GM12878 (cell line): ENCODE measurements around the gene P3H1. TPM values are rescaled to one million over a fixed set of nuclear protein-coding genes. Genes with fewer than 3 reads are reported as not detected.

Experiments
- ATAC-seq: fragments of 200-7000 bp; cut with Tn5 transposase; 3 replicates; pipeline ENCODE4 v1.9.1; 2020; ENCODE audit warnings: mild to moderate bottlenecking, moderate library complexity
- BruUV-seq: library from RNA; stranded (reverse); fragments of 400-500 nt; replicated peaks from 2 replicates; lab custom pipeline; 2021; lab: Mats Ljungman, UMichigan
- CTCF ChIA-PET: fragments of 300-600 bp; sonication (Branson Sonifier 250); formaldehyde crosslinking; extraction: SDS; loops from one replicate; lab custom pipeline; 2021; ENCODE audit warnings: inconsistent platforms; lab: Yijun Ruan, JAX
- POLR2A ChIA-PET: fragments of 350-600 bp; formaldehyde crosslinking; extraction: SDS; loops from one replicate; lab custom pipeline; 2021; ENCODE audit warnings: inconsistent platforms; lab: Charles Lee
- RAD21 ChIA-PET: fragments of 300-600 bp; sonication (Branson Sonifier 250); formaldehyde crosslinking; loops from one replicate; lab custom pipeline; 2023; ENCODE audit warnings: antibody characterized with exemption; ENCODE audit not compliant: unreplicated experiment; lab: Charles Lee
- SMC1A ChIA-PET: fragments of 300-600 bp; sonication (Branson Sonifier 250); formaldehyde crosslinking; loops from one replicate; lab custom pipeline; 2023; ENCODE audit not compliant: unreplicated experiment, uncharacterized antibody; lab: Charles Lee
- DNase-seq: peaks from one replicate; pipeline ENCODE4 v3.0.0-alpha.2; 2011; ENCODE audit warnings: low read depth, low spot score
- FAIRE-seq: peaks from 3 replicates; lab custom pipeline; 2011; peaks lifted over from hg19 to GRCh38; lab: Jason Lieb, UNC
- H2AFZ ChIP-seq: 2 replicates; pipeline ENCODE4 v1.6.0; 2011; ENCODE audit warnings: low read depth, low read length, control low read depth; ENCODE audit not compliant: control insufficient read depth
- H3K27ac ChIP-seq: 2 replicates; pipeline ENCODE4 v1.5.1; 2011; ENCODE audit warnings: control low read depth; ENCODE audit not compliant: control insufficient read depth, insufficient read depth
- H3K27me3 ChIP-seq, 2 experiments: replicated peaks in 1 of 2; 2 replicates each; pipeline versions ENCODE4 v1.6.0 to v1.6.1; 2011; ENCODE audit warnings: low read length in 1 of 2; ENCODE audit not compliant: control insufficient read depth in 2 of 2, insufficient read depth in 2 of 2
- H3K36me3 ChIP-seq, 2 experiments: 2 replicates each; pipeline ENCODE4 v1.5.1; 2011; ENCODE audit warnings: low read length in 1 of 2; ENCODE audit not compliant: control insufficient read depth in 2 of 2, insufficient read depth in 2 of 2
- H3K4me1 ChIP-seq: 2 replicates; pipeline ENCODE4 v1.6.1; 2011; ENCODE audit warnings: mild to moderate bottlenecking, low read length, moderate library complexity, mixed read lengths; ENCODE audit not compliant: control insufficient read depth, insufficient read depth
- H3K4me2 ChIP-seq: 2 replicates; pipeline ENCODE4 v1.6.0; 2011; ENCODE audit warnings: control low read depth; ENCODE audit not compliant: control insufficient read depth, insufficient read depth
- H3K4me3 ChIP-seq: fragments of 200-600 bp; sonication (generic); 2 replicates; pipeline ENCODE4 v1.5.1; 2016
- H3K79me2 ChIP-seq: 2 replicates; pipeline ENCODE4 v1.6.0; 2011; ENCODE audit warnings: low read length; ENCODE audit not compliant: control insufficient read depth, insufficient read depth
- H3K9ac ChIP-seq: 2 replicates; pipeline ENCODE4 v1.8.0; 2011; ENCODE audit warnings: low read length, control low read depth, mixed read lengths; ENCODE audit not compliant: control insufficient read depth, insufficient read depth
- H3K9me3 ChIP-seq: replicated peaks from 3 replicates; pipeline ENCODE4 v1.5.1; 2011; ENCODE audit warnings: mild to moderate bottlenecking, low read length; ENCODE audit not compliant: control insufficient read depth, insufficient read depth
- H4K20me1 ChIP-seq: 2 replicates; pipeline ENCODE4 v1.6.0; 2011; ENCODE audit not compliant: control insufficient read depth, insufficient read depth
- CBX5 ChIP-seq: sonication (generic); IDR thresholded peaks from 2 replicates; pipeline ENCODE4 v1.6.1; 2016; ENCODE audit warnings: low read depth, moderate library complexity, mild to moderate bottlenecking, inconsistent platforms
- CREB1 ChIP-seq: IDR thresholded peaks from 2 replicates; pipeline ENCODE4 v1.6.1; 2012; ENCODE audit warnings: low read depth, mild to moderate bottlenecking, inconsistent platforms
- JUND ChIP-seq: IDR thresholded peaks from 2 replicates; pipeline ENCODE4 v1.6.1; 2012; ENCODE audit warnings: low read depth, mild to moderate bottlenecking, low read length, improper control_type of control experiment, moderate library complexity
- SMC3 ChIP-seq: IDR thresholded peaks from 2 replicates; pipeline ENCODE4 v1.6.1; 2011; ENCODE audit warnings: low read length, improper control_type of control experiment, borderline replicate concordance
- SP1 ChIP-seq: IDR thresholded peaks from one replicate; pipeline ENCODE4 v1.6.1; 2011; ENCODE audit warnings: low read depth, low read length
- WRNIP1 ChIP-seq: IDR thresholded peaks from 2 replicates; pipeline ENCODE4 v1.6.1; 2011; ENCODE audit warnings: low read depth, low read length, improper control_type of control experiment, borderline replicate concordance
- WGBS: methylation state at CpG from one replicate; pipeline ENCODE4 v1.1.6; 2016; ENCODE audit warnings: low lambda C conversion rate; ENCODE audit not compliant: insufficient replicate concordance, insufficient coverage; ENCODE audit errors: missing lambda C conversion rate; 5-methylcytosine and 5-hydroxymethylcytosine counted together
- in situ Hi-C: fragments of 300-500 bp; cut with MboI; formaldehyde crosslinking; loops from 9 replicates; pipeline ENCODE4 v1.14.3; 2018; ENCODE audit warnings: mixed read lengths
- intact Hi-C: fragments of 100-400 bp; cut with micrococcal nuclease; formaldehyde crosslinking; loops from one replicate; pipeline ENCODE4 v1.14.2; 2022; ENCODE audit not compliant: unreplicated experiment
- polyA plus RNA-seq, 11 experiments: library from polyadenylated mRNA; depleted of rRNA in 4 of 11; unstranded in 6 of 11; stranded (reverse) in 5 of 11; fragments of >200 nt; fragmentation: Nextera tagmentation in 4 of 11; fragmentation: Illumina TruSeq in 1 of 11; extraction: Ambion mirVana in 4 of 11; extraction: Trizol in 1 of 11; gene quantifications; 1 replicate in 1 of 11; 2 replicates in 10 of 11; pipeline versions ENCODE4 v1.2.1 to v1.2.3, GENCODE V29; 2011 to 2016; ENCODE audit warnings: inconsistent platforms in 2 of 11, missing spikeins in 2 of 11, low read depth in 1 of 11
- total RNA-seq, 4 experiments: library from RNA; depleted of rRNA in 3 of 4; stranded (reverse); fragments of >200 nt in 3 of 4; fragmentation: Illumina TruSeq in 1 of 4; extraction: Trizol in 1 of 4; gene quantifications; 2 replicates each; pipeline versions ENCODE4 v1.2.1 to v1.2.3, GENCODE V29; 2013 to 2021

P3H1 gene
- total and polyA plus RNA-seq, 10 of the 15 experiments (the other 5 are each of a cell fraction or from before 2014, with no cell fraction given) = 0.72 to 42.4 (median 26.0) TPM

DNA sequence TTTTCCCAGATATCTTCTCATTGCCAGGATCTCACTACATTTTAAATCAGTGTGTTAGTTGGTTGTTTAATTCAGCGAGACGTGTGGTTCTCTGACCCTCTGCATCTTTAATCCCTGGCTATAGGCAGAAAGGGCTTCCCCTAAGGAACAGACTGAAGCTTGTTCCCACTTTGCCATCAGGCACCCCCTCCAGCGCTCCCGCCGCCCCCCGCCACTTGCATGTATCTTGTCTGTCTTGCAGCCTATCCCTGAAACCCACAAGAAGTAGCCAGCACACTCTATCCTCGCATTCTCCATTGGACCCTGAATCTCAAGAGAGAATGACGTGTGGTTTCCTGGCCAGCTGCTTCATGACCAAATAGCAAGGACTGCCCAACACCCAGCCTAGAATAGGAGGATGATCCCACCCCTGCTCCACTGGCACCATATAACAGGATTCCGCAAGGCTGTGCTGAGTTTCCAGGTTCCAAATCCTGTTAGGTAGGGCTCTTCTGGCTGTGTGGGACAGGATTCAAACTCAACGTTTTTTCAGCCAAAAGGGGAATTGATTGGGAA is 34.6 kb downstream of the P3H1 start (continued):
- TF ChIP-seq WRNIP1 (no peak), SP1 (no peak), CREB1 (no peak), JUND (no peak)

GRCh38 chr1:42731585-42731984 is 35.2 kb downstream of the P3H1 start:
- no peaks in the 10 kb centered on the region for H3K9me3 ChIP-seq
- ChIA-PET CTCF (interaction anchor here (1.3 kb wide), 1 partner anchor 153 kb away, joined by 4 read pairs; no protein-coding TSS in a partner anchor), RAD21 (no interaction called here)
- no peak for TF ChIP-seq SP1
- no peak for TF ChIP-seq CBX5
- TF ChIP-seq SMC3 = no peak
- TF ChIP-seq, all 136 proteins: peak for 0
- H3K4me3 ChIP-seq = no peak overlapping the region
- SMC1A ChIA-PET = interaction anchor here (0.8 kb wide), 1 partner anchor 393 kb away, joined by 4 read pairs; no protein-coding TSS in a partner anchor
- BruUV-seq = no TSS peak
- H3K4me2 ChIP-seq = no peak overlapping the region
- no peaks in the 10 kb centered on the region for H3K27me3 ChIP-seq
- H3K9ac ChIP-seq = no peak overlapping the region
- WGBS = 31% methylated on average over 3 of the region's 3 CpGs
- no peak for DNase-seq
- peak; percentile 7 for FAIRE-seq
- H3K79me2 ChIP-seq = no peaks in the 10 kb centered on the region
- H3K36me3 ChIP-seq = no peaks in the 10 kb centered on the region
- peaks cover 2% of the 10 kb centered on the region; the same call in 1 of the 2 replicates for H3K4me1 ChIP-seq
- H3K27ac ChIP-seq = no peak overlapping the region
- POLR2A ChIA-PET = no interaction called here
- ATAC-seq = no peak
- H2AFZ ChIP-seq = no peak overlapping the region
- in situ Hi-C loops (loop anchor here (10.0 kb wide), 1 partner anchor 137 kb away; no protein-coding TSS in a partner anchor), intact Hi-C loops (no loop called here)
- no peaks in the 10 kb centered on the region for H4K20me1 ChIP-seq
